Right lobe of liver (tissue), 4 donors: ENCODE results near the gene GNG12.

Source experiments
- POLR2A ChIP-seq: fragments of 450-650 bp; IDR thresholded peaks from one replicate; pipeline ENCODE4 v1.6.1; 2017; ENCODE audit warnings: antibody characterized with exemption, mild to moderate bottlenecking
- TF ChIP-seq, protein P1 (sequence below), 4 donors: fragments of 200-600 bp in 3 of 4; fragments of 450-650 bp in 1 of 4; IDR thresholded peaks; one replicate each; pipeline versions ENCODE4 v1.5.1 to v1.8.0; 2016 to 2022; ENCODE audit warnings: antibody characterized with exemption in 4 of 4, mild to moderate bottlenecking in 2 of 4
- donor health status: DM: no; HTN: no; CAD: no.
- donor health status: DM: no; HTN: no; CAD: no.
- donor health status: DM: no; HTN: yes; CAD: no.

DNA sequence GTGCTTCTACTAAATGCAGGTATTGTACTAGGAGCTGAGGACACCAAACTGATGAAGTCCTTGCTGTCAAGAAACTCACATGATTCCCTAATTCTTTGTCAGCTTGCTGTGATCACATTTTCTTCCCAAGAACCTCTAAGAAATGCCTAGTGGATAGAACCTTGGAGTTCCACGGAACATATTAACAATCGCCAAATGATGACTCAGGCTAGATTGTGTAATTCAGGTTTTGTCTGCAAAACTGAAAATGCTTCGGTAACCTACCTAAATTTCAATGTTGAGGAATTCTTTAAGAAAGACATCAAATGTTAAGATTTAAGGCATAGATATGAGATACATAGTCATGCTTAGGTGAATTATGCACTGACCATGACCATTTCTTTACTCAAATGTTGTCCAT lies 150.0 kb downstream of the GNG12 start:
- TF ChIP-seq POLR2A = no peak
- TF ChIP-seq, protein P1, sequence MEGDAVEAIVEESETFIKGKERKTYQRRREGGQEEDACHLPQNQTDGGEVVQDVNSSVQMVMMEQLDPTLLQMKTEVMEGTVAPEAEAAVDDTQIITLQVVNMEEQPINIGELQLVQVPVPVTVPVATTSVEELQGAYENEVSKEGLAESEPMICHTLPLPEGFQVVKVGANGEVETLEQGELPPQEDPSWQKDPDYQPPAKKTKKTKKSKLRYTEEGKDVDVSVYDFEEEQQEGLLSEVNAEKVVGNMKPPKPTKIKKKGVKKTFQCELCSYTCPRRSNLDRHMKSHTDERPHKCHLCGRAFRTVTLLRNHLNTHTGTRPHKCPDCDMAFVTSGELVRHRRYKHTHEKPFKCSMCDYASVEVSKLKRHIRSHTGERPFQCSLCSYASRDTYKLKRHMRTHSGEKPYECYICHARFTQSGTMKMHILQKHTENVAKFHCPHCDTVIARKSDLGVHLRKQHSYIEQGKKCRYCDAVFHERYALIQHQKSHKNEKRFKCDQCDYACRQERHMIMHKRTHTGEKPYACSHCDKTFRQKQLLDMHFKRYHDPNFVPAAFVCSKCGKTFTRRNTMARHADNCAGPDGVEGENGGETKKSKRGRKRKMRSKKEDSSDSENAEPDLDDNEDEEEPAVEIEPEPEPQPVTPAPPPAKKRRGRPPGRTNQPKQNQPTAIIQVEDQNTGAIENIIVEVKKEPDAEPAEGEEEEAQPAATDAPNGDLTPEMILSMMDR (IDR thresholded peaks at IDR 0.05) = no peak
